GM21423 (cell line): ENCODE data around the gene ATP8B4.
"Not testable (repeated sequence)": the region's sequence is repeated elsewhere in the genome, so short reads cannot be mapped to it uniquely, and the experiment has no call there.

Source experiments
- ATAC-seq: cut with Tn5 transposase; IDR thresholded peaks from one replicate; pipeline ENCODE4 v1.9.1; 2021; ENCODE audit warnings: mild to moderate bottlenecking, moderate library complexity; ENCODE audit not compliant: unreplicated experiment

Gene ATP8B4

GRCh38 chr15:50141856-50142255, 22.8 kb upstream of the ATP8B4 start:
- no peak for ATAC-seq

DNA sequence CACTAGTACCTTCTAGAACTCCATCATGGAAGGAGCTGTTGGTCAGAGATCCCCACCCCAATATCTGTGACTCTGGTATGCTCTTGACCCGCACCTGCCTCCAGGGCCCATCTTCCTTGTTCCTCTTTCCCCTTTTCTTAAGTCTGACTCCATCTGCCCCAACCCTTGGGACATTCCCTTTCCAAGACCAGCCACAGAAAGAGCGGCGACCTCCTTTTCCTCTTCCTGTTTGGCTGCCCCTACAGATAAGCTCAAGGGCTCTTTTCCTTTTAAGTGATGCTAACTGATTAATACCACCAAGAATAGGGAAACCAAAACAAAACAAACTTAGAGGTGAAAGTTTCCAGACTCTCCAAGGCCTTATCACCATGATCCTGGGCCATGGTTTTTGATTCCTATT, 21.9 kb upstream of the ATP8B4 start:
- ATAC-seq = no peak

GRCh38 chr15:50140098-50140497, 21.1 kb upstream of the ATP8B4 start:
- ATAC-seq = no peak

- no peak for ATAC-seq
Measured at GRCh38 chr15:50138391-50138790, 19.4 kb upstream of the ATP8B4 start.

- no peak for ATAC-seq
Measured at GRCh38 chr15:50137893-50138292, 18.9 kb upstream of the ATP8B4 start.

- ATAC-seq = no peak
Measured at GRCh38 chr15:50137330-50137761, 18.3 kb upstream of the ATP8B4 start.

DNA sequence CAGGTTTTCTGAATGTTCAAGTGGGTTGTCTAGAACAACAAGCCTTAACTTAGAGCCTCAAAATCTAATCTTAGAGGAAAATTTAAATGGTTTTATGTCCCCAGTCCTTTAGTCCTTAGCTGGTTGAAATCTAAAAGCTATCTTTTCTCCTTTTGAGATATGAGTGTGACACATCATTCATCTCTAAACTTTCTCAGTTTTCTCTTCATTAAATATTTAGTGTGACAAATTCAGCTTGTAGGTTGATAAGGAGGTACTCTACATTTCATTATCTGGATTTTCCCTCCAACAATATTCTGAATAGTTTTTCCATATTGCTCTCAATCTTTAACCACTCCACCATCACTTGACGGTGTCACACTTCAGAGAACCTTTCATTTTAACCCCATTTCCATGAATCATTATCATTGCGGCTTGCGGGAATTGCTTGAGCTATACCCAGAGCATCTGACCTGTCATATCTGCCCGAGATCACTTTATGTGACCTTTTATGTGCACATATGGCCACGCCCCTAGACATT, 16.1 kb upstream of the ATP8B4 start:
- ATAC-seq = peak; percentile 82

DNA sequence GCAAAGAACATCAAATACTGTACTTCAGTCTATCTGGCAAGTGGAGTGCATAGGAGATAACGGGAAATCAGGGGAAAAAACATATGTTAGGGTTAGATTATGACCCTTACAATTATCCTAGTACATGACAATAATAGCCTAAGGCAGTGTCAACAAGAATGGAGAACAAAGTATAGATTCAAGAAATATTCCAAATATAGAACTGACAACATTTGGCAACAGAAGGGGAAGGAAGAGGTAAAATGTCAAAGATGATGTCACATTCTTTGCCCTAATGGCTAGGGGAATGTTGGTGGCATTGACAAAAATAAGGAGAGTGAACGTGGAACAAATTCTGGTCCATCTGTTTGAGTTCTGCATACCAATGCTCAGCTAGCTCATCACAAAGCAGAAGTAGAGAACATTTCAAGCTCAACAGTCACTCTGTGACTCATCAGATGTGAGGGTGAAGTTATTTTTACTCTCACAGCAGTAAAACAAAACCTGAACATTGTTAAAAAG, 15.5 kb upstream of the ATP8B4 start:
- peak; percentile 81 for ATAC-seq

DNA sequence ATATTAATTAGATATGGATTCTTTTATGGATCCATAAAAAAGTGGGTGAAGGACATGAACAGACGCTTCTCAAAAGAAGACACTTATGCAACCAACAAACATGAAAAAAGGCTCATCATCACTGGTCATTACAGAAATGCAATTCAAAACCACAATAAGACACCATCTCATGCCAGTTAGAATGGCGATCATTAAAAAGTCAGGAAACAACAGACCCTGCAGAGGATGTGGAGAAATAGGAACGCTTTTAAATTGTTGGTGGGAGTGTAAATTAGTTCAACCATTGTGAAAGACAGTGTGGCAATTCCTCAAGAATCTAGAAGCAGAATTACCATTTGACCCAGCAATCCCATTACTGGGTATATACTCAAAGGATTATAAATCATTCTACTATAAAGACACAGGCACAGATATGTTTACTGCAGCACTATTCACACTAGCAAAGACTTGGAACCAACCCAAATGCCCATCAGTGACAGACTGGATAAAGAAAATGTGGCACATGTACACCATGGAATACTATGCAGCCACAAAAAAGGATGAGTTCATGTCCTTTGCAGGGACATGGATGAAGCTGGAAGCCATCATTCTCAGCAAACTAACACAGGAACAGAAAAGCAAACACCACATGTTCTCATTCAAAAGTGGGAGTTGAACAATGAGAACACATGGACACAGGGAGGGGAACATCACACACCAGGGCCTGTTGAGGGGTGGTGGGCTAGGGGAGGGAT, 13.4 kb upstream of the ATP8B4 start:
- ATAC-seq = not testable (repeated sequence)

GRCh38 chr15:50131617-50132016, 12.6 kb upstream of the ATP8B4 start:
- ATAC-seq = no peak

DNA sequence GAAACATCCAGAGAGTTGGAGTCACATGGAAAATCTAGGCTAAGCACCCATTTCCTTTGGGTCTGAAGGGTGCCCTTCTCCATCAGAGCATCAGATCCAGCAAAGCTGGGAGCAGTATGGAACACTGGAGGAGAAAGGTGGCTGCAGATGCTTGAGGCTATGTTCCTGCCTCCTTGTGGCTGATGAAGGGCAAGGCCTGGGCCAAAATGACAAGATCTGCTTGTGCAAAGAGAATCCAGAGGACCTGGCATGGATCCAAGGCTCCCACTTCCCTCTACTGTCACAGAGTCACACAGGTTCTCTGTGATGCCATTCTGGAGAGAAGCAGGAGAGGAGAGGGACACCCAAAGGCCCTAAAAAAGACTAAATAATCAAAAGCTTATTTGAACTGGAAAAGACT, 9.2 kb upstream of the ATP8B4 start:
- ATAC-seq = no peak

DNA sequence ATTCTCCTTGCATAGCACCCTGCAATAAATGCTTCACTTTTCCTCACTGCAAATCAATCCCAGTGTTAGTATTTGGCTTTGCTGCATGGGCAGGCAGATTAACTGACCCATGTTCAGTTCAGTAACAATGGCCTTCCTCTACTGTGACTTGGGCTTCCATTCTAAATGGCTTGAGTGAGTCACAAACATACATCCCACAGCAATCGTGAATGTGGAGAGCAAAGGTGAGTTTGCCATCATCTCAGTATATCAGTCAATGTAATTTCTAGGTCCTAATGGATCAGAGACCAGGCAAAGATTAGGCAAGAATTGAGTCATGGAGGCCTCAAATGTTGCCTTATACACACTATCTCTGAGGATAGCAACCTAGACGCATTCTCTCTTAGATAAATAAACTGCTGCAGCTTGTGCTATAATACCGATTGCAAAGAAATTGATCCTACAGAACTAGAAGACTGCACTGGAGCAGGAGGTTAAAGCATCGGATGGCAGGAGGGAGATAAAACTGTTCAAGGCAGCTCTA, 8.3 kb upstream of the ATP8B4 start:
- no peak for ATAC-seq

- no peak for ATAC-seq
Measured at GRCh38 chr15:50126072-50126471, 7.0 kb upstream of the ATP8B4 start.

DNA sequence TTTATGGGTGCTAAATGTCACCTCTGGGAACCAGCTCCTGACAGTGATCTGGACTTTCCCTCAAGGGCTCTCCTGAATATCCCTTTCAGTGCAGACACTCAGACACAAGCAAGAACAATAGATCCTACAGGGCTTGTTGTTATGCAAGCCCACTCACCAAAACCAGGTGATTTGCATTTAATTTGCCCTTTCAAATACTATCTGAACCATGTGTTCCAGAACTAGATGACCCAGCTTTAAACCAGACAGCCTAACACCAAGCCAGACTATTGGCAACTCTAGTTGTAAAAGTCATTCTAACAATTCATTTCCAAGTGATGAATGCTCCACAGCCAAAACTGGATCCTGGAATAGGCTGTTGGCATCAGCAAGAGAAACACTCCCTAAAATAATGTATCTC, 5.6 kb upstream of the ATP8B4 start:
- ATAC-seq = no peak

DNA sequence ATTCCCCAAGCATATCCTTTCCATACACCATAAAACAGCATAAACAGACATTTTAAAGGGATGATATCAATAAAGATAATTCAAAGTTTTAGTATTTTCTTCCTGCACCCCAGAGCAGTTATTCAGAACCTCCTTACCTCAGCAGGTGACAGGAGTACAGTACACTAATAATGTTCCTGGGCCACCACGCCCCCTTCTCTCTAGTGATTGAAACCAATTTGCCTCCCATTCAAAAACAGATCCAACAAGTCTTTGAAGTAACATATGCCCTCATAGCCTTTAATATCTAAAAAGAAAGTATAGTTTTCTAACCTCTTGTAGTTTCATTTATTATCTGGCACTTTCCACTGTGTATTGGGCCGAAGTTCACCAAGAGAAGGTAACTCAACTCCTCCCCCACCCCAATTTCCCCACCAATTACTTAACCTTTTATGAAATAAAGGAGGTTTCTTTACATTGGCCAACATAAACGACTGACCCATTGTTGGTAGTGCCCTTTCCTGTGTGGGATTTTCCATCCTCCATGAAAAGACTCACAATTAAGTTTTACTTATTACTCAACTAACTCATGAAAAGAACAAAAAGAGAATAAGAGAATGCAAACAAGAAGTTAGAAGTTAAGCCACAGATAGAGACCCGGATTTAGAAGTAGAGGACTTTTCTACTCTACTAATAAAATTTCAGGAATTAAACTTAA, 5.0 kb upstream of the ATP8B4 start:
- no peak for ATAC-seq

- ATAC-seq = no peak
Measured at GRCh38 chr15:50120729-50121128, 1.7 kb upstream of the ATP8B4 start.

DNA sequence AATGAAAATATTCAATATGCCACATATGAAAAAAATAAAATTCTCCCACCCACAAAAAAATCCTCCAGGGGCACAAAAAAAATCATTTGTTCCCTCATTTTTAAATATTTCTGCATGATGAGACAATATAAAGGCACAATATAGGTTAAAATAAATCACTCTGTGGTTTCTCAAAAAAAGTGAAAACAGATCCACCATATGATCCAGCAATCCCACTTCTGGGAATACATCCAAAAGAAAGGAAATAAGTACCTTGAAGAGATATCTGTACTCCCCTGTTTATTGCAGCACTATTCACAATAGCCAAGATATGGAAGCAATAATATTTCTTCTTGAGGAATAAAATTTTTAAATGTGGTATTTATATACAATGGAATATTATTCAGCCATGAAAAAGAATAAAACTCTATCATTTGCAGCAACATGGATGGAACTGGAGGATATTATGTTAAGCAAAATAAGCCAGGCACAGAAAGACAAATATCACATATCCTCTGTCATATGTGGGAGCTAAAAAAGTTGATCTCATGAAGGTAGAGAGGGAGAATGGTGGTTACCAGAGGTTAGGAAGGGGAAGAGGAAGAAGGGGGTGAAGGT, 1.5 kb downstream of the ATP8B4 start:
- no peak for ATAC-seq

- peak; percentile 52 for ATAC-seq
Measured at GRCh38 chr15:50116477-50116876, 2.6 kb downstream of the ATP8B4 start.

DNA sequence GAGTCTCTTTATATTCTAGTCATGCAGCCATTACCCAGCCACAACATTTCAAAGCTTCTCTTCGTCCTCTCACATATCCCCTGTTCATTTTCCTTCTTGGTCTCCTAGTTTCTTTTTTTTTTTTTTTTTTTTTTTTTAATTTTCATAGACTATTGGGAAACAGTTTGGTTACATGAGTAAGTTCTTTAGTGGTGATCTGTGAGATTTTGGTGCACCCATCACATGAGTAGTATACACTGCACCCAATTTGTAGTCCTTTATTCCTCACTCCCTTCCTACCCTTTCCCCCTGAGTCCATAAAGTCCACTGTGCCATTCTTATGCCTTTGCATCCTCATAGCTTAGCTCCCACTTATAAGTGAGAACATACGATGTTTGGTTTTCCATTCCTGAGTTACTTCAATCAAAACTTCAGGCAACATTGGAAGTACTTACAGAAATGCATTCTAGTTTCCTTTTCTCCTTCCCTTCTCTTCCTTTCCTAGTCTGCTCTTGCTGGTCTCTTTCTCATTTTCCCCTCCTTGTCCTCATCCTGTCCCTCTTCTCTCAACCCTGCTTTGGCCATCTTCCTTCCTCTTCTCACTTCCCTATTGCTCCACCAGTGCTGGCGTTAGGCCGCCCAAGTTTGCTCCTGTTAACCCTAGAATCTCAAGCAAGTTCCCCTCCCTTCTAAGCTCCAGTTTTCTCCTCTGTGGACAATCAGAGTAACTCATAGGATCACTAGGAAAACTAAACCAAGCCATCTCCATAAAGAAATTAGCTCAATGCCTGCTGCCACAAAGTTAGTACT, 4.8 kb downstream of the ATP8B4 start:
- ATAC-seq = no peak

DNA sequence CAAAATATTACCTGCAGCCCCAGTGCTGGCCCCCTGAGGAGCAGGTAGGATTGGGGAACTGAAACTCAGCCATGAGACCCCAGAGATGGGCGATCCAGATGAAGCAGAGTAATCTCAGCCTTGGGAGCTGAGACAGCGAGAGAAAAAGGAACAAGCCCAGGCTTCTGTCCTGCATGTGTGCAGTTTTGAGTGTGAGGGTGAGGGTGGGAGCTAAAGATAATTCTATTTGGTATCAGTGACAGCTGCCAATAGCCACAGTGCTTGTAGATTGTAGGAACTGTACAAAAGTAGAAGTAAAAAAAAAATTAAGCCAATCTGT, 5.9 kb downstream of the ATP8B4 start:
- ATAC-seq = no peak
